ENCODE results near the gene POP4. TPM values are rescaled to one million over a fixed set of nuclear protein-coding genes. Genes with fewer than 3 reads are reported as not detected.
A peak's percentile ranks its signal among the peaks of the same experiment; 100 is the strongest.

The POP4 gene
- total RNA-seq, 4 donors from 2014 or later = 53.4 to 91.4 (median 87.8) TPM

DNA sequence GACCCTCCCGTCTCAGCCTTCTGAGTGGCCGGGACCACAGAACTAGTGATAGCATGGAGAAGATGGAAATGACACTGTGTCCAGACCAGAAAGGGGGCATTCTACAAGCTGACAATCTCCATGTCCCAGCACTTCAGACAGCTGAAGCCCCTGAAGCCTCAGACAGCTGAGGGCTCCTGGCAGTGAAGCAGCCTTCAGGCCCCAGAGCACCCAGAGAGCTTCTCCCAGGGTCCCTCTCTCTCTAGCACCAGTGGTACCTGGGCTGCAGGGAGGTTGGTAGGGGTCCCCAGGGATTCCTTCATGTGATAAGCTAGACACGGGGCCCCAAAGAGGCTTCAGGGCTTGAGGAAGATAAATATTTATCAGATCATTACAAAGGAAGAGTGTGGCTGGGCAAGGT, 7.6 kb upstream of the POP4 start:
- intact Hi-C loops (cut with DNase I) = no loop called here
- H3K27ac ChIP-seq = no peak overlapping the region
- H3K27me3 ChIP-seq = no peaks in the 10 kb centered on the region
- TF ChIP-seq POLR2A (IDR thresholded peaks at IDR 0.05) = no peak
- TF ChIP-seq, protein P1, sequence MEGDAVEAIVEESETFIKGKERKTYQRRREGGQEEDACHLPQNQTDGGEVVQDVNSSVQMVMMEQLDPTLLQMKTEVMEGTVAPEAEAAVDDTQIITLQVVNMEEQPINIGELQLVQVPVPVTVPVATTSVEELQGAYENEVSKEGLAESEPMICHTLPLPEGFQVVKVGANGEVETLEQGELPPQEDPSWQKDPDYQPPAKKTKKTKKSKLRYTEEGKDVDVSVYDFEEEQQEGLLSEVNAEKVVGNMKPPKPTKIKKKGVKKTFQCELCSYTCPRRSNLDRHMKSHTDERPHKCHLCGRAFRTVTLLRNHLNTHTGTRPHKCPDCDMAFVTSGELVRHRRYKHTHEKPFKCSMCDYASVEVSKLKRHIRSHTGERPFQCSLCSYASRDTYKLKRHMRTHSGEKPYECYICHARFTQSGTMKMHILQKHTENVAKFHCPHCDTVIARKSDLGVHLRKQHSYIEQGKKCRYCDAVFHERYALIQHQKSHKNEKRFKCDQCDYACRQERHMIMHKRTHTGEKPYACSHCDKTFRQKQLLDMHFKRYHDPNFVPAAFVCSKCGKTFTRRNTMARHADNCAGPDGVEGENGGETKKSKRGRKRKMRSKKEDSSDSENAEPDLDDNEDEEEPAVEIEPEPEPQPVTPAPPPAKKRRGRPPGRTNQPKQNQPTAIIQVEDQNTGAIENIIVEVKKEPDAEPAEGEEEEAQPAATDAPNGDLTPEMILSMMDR (IDR thresholded peaks at IDR 0.05) = no peak
- peaks cover 0 to 15% of the 10 kb centered on the region in 2 donors for H3K4me1 ChIP-seq
- no peaks in the 10 kb centered on the region for H3K9me3 ChIP-seq
- H3K4me3 ChIP-seq (replicated peaks in 1 of 3) = no peak overlapping the region
- no peak for DNase-seq
- H3K36me3 ChIP-seq = no peaks in the 10 kb centered on the region
- 63 to 78% methylated on average over 3 of the region's 3 CpGs for WGBS, 2 donors

DNA sequence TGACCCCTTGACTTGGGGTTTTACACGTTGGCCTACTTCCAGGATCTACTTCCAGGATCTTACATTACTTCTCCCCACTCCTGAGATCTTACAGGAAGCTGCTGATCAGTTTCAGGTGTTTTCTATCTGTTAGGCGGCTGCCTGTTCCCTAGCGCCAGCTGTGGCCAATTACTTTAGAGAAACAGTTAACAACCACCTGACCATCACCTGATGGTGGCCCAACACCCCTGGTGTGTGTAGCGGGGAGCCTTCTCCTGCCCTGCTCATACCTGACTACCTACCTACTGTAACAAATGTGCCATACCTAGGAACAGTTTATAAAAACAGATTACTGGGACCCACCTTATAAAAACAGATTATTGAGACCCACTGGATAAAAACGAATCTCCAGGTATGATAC, 2.8 kb upstream of the POP4 start:
- H3K27ac ChIP-seq = no peak overlapping the region
- WGBS, 2 donors = 64 to 65% methylated on average over 5 of the region's 5 CpGs
- no peak for DNase-seq
- no peaks in the 10 kb centered on the region for H3K9me3 ChIP-seq
- no peaks in the 10 kb centered on the region for H3K36me3 ChIP-seq
- no peak for TF ChIP-seq POLR2A (IDR thresholded peaks at IDR 0.05)
- TF ChIP-seq, protein P1 (IDR thresholded peaks at IDR 0.05) = no peak
- intact Hi-C loops (cut with DNase I) = no loop called here
- H3K27me3 ChIP-seq = no peaks in the 10 kb centered on the region
- H3K4me3 ChIP-seq (replicated peaks in 1 of 3) = no peak overlapping the region
- peaks cover 10 to 13% of the 10 kb centered on the region in 2 donors for H3K4me1 ChIP-seq

DNA sequence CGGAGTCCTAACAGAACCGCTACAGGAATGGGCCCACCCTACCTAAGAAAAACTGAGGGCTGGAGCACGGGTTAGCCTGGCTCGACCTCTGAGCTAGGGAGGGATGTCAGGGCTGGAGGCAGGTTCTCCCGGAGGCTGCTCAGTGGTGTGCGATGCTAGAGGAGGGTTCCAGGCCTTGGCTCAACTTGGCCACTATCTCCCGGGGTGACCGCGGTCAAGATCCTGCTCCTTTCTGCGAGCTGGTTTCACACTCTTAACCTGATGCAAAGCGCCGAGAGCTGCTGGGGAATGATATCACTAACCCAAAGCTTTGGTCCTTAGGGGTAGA, 301 bp downstream of the POP4 start:
- no peaks in the 10 kb centered on the region for H3K27me3 ChIP-seq
- no peaks in the 10 kb centered on the region for H3K9me3 ChIP-seq
- H3K4me3 ChIP-seq (replicated peaks in 1 of 3) = peak overlapping the region; percentile 44 to 75 (median 69)
- H3K27ac ChIP-seq = peak overlapping the region; percentile 77 to 94 (median 86)
- peaks cover 6 to 15% of the 10 kb centered on the region in 2 donors for H3K36me3 ChIP-seq
- WGBS, 2 donors = 2 to 3% methylated on average over 4 to 12 of the region's 12 CpGs
- intact Hi-C loops (cut with DNase I) = no loop called here
- TF ChIP-seq, protein P1 (IDR thresholded peaks at IDR 0.05) = no peak
- TF ChIP-seq POLR2A (IDR thresholded peaks at IDR 0.05) = no peak
- H3K4me1 ChIP-seq = peaks cover 10 to 13% of the 10 kb centered on the region in 2 donors
- DNase-seq = no peak

DNA sequence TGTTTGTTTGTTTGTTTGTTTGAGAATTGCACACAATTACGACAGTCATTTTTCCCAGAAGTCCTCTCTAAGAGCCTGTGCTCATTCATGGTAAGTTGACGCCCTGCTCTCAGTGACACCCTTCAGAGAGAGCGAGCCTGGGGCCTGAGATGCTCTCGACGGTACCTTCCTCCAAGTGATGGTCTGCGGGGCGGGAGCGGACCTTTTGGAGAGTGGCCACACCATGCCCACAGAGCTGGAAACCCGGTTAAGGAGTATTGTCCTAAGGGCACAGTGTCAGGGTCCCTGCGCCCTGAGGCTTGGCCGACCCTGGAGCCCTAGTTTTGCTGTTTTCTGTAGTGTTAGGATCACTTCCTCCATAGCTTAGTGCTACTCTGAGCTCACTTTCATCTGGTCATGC, 3.6 kb downstream of the POP4 start:
- DNase-seq = no peak
- intact Hi-C loops (cut with DNase I) = loop anchor here (5.0 kb wide), 1 partner anchor 103 kb away; no protein-coding TSS in a partner anchor
- H3K27ac ChIP-seq = no peak overlapping the region
- TF ChIP-seq, protein P1 (IDR thresholded peaks at IDR 0.05) = no peak
- TF ChIP-seq POLR2A (IDR thresholded peaks at IDR 0.05) = no peak
- H3K9me3 ChIP-seq = no peaks in the 10 kb centered on the region
- no peaks in the 10 kb centered on the region for H3K27me3 ChIP-seq
- WGBS, 2 donors = 98% methylated on average over 11 of the region's 11 CpGs
- H3K4me1 ChIP-seq = peaks cover 10 to 13% of the 10 kb centered on the region in 2 donors
- no peak overlapping the region for H3K4me3 ChIP-seq (replicated peaks in 1 of 3)
- H3K36me3 ChIP-seq = peaks cover 35 to 41% of the 10 kb centered on the region in 2 donors

DNA sequence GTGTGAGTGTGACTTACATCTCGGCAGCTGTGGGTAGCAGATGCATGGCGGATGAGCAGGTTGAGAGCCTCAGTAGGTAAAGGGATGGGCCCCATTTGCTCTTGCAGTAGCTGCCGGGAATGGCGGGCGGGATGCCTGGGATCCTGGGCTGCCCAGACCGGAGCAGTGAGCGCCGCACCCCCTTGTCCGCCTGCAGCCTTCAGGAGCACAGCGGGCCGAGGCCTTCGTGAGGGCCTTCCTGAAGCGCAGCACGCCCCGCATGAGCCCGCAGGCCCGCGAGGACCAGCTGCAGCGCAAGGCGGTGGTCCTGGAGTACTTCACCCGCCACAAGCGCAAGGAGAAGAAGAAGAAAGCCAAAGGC, 4.1 kb downstream of the POP4 start:
- peak in 1 of 2 donors; percentile 3 for DNase-seq
- peaks cover 40 to 41% of the 10 kb centered on the region in 2 donors for H3K36me3 ChIP-seq

More for the DNA sequence above, 4.1 kb downstream of the POP4 start:
- WGBS, 2 donors = 82 to 94% methylated on average over 2 to 19 of the region's 22 CpGs
- TF ChIP-seq POLR2A (IDR thresholded peaks at IDR 0.05) = no peak
- TF ChIP-seq, protein P1 (IDR thresholded peaks at IDR 0.05) = no peak
- Histone ChIP-seq H3K27me3 (no peaks in the 10 kb centered on the region), H3K9me3 (no peaks in the 10 kb centered on the region), H3K4me1 (peaks cover 7 to 9% of the 10 kb centered on the region in 2 donors), H3K27ac (no peak overlapping the region), H3K4me3 (replicated peaks in 1 of 3) (no peak overlapping the region)
- intact Hi-C loops (cut with DNase I) = loop anchor here (5.0 kb wide), 1 partner anchor 102 kb away; no protein-coding TSS in a partner anchor

Measured in thyroid gland (tissue), 4 donors.